Measurements from ENCODE around the gene TUBB6. TPM values are rescaled to one million over a fixed set of nuclear protein-coding genes. Genes with fewer than 3 reads are reported as not detected.

TUBB6 gene
- total and polyA plus RNA-seq, 12 donors = 61.9 to 602 (median 92.1) TPM

- Histone ChIP-seq H3K36me3 (no peaks in the 10 kb centered on the region), H3K27me3 (no peaks in the 10 kb centered on the region), H3K27ac (peak overlapping the region; percentile 90 to 99 (median 98)), H3K9me3 (no peaks in the 10 kb centered on the region), H3K4me1 (peaks cover 9 to 44% (median 27%) of the 10 kb centered on the region in 9 donors), H3K4me3 (peak overlapping the region in 9 of 10 donors; percentile 27 to 56 (median 51))
- intact Hi-C loops (cut with DNase I) = loop anchor here in 1 of 10 donors (5.0 kb wide), 1 partner anchor 99 kb away; the partner anchor contains the start of gene AFG3L2
- TF ChIP-seq CTCF (IDR thresholded peaks at IDR 0.05) = no peak
- no peak for DNase-seq
- WGBS, 2 donors = 59 to 63% methylated on average over 7 of the region's 7 CpGs
- ATAC-seq = peak in 6 of 8 donors; percentile 9 to 30 (median 22)
Observed at GRCh38 chr18:12278215-12278671, 29.8 kb upstream of the TUBB6 start.

- peak; percentile 93 to 97 (median 96) for ATAC-seq
- no peaks in the 10 kb centered on the region for H3K27me3 ChIP-seq
- WGBS, 2 donors = 12 to 14% methylated on average over 30 of the region's 30 CpGs
- peak overlapping the region; percentile 2 to 56 (median 49) for H3K4me3 ChIP-seq
- peaks cover 9 to 49% (median 27%) of the 10 kb centered on the region in 9 donors for H3K4me1 ChIP-seq
- peak in 2 of 9 donors; percentile 16 to 19 for TF ChIP-seq CTCF (IDR thresholded peaks at IDR 0.05)
- peak; percentile 82 to 92 for DNase-seq
- no peaks in the 10 kb centered on the region for H3K36me3 ChIP-seq
- intact Hi-C loops (cut with DNase I) = loop anchor here in 1 of 10 donors (5.0 kb wide), 1 partner anchor 98 kb away; the partner anchor contains the start of gene AFG3L2
- H3K9me3 ChIP-seq = no peaks in the 10 kb centered on the region
- H3K27ac ChIP-seq = peak overlapping the region; percentile 90 to 99 (median 98)
Observed at GRCh38 chr18:12278741-12279682, 29.0 kb upstream of the TUBB6 start.

GRCh38 chr18:12279781-12280531, 28.1 kb upstream of the TUBB6 start:
- WGBS, 2 donors = 62 to 74% methylated on average over 16 of the region's 16 CpGs
- peak overlapping the region in 9 of 10 donors; percentile 27 to 56 (median 51) for H3K4me3 ChIP-seq
- intact Hi-C loops (cut with DNase I) = loop anchor here in 1 of 10 donors (5.0 kb wide), 1 partner anchor 97 kb away; the partner anchor contains the start of gene AFG3L2
- peak in 6 of 8 donors; percentile 8 to 33 (median 28) for ATAC-seq
- peaks cover 9 to 51% (median 27%) of the 10 kb centered on the region in 9 donors for H3K4me1 ChIP-seq
- H3K9me3 ChIP-seq = no peaks in the 10 kb centered on the region
- peaks cover 0 to 1% (median 0%) of the 10 kb centered on the region in 7 donors for H3K27me3 ChIP-seq
- TF ChIP-seq CTCF (IDR thresholded peaks at IDR 0.05) = no peak
- H3K36me3 ChIP-seq = no peaks in the 10 kb centered on the region
- peak; percentile 38 to 46 for DNase-seq
- peak overlapping the region; percentile 90 to 99 (median 98) for H3K27ac ChIP-seq

- Histone ChIP-seq H3K36me3 (no peaks in the 10 kb centered on the region), H3K27ac (peak overlapping the region in 2 of 10 donors; percentile 4 to 12), H3K4me1 (peaks cover 9 to 48% (median 27%) of the 10 kb centered on the region in 9 donors), H3K9me3 (no peaks in the 10 kb centered on the region), H3K27me3 (peaks cover 0 to 12% (median 0%) of the 10 kb centered on the region in 7 donors), H3K4me3 (no peak overlapping the region)
- ATAC-seq (no peak), DNase-seq (no peak)
- 53 to 70% methylated on average over 1 of the region's 1 CpG for WGBS, 2 donors
- TF ChIP-seq CTCF (IDR thresholded peaks at IDR 0.05) = no peak
- intact Hi-C loops (cut with DNase I) = no loop called here
Observed at GRCh38 chr18:12281861-12282260, 26.2 kb upstream of the TUBB6 start.

Data from heart right ventricle (tissue), 16 donors.